HL-60 (cell line): Measurements from ENCODE around the gene GSN.

Source experiments
- DNase-seq, 2 experiments: peaks; one replicate each; pipeline ENCODE4 v3.0.0-alpha.2; 2010 to 2020; ENCODE audit warnings: low read depth in 1 of 2, low spot score in 1 of 2
- H3K27ac ChIP-seq: fragments of 250-450 bp; sonication (Bioruptor Pico); replicated peaks from 2 replicates; pipeline ENCODE4 v1.5.1; 2020; ENCODE audit warnings: mild to moderate bottlenecking, moderate library complexity
- H3K27me3 ChIP-seq: fragments of 250-450 bp; sonication (Bioruptor Pico); 2 replicates; pipeline ENCODE4 v1.5.1; 2021; ENCODE audit warnings: mild to moderate bottlenecking, moderate library complexity; ENCODE audit not compliant: insufficient read depth, poor library complexity, severe bottlenecking
- H3K4me3 ChIP-seq: replicated peaks from 2 replicates; pipeline ENCODE4 v1.5.1; 2011; ENCODE audit warnings: mild to moderate bottlenecking, control low read depth, low read length; ENCODE audit not compliant: insufficient read depth
- GABPA ChIP-seq: IDR thresholded peaks from 2 replicates; pipeline ENCODE4 v1.6.1; 2012; ENCODE audit warnings: low read depth
- POLR2AphosphoS5 ChIP-seq: IDR thresholded peaks from 2 replicates; pipeline ENCODE4 v1.6.1; 2012; ENCODE audit warnings: low read depth
- SPI1 ChIP-seq: IDR thresholded peaks from 2 replicates; pipeline ENCODE4 v1.6.1; 2012; ENCODE audit warnings: low read depth, mild to moderate bottlenecking, borderline replicate concordance
- TF ChIP-seq, protein P1 (sequence below): IDR thresholded peaks from 2 replicates; pipeline ENCODE4 v1.6.1; 2012; ENCODE audit warnings: low read depth; ENCODE audit not compliant: insufficient replicate concordance
- TF ChIP-seq, protein P2 (sequence below): IDR thresholded peaks from one replicate; pipeline ENCODE4 v1.5.1; 2011; ENCODE audit warnings: low read length, control low read depth, inconsistent platforms; ENCODE audit not compliant: insufficient read depth

GSN gene

GRCh38 chr9:121339437-121339836 is 71.5 kb downstream of the GSN start:
- TF ChIP-seq GABPA (no peak), POLR2AphosphoS5 (no peak), SPI1 (0 out of 2 replicates have a peak, but pooled peaks have one; percentile 1)
- TF ChIP-seq, protein P1, sequence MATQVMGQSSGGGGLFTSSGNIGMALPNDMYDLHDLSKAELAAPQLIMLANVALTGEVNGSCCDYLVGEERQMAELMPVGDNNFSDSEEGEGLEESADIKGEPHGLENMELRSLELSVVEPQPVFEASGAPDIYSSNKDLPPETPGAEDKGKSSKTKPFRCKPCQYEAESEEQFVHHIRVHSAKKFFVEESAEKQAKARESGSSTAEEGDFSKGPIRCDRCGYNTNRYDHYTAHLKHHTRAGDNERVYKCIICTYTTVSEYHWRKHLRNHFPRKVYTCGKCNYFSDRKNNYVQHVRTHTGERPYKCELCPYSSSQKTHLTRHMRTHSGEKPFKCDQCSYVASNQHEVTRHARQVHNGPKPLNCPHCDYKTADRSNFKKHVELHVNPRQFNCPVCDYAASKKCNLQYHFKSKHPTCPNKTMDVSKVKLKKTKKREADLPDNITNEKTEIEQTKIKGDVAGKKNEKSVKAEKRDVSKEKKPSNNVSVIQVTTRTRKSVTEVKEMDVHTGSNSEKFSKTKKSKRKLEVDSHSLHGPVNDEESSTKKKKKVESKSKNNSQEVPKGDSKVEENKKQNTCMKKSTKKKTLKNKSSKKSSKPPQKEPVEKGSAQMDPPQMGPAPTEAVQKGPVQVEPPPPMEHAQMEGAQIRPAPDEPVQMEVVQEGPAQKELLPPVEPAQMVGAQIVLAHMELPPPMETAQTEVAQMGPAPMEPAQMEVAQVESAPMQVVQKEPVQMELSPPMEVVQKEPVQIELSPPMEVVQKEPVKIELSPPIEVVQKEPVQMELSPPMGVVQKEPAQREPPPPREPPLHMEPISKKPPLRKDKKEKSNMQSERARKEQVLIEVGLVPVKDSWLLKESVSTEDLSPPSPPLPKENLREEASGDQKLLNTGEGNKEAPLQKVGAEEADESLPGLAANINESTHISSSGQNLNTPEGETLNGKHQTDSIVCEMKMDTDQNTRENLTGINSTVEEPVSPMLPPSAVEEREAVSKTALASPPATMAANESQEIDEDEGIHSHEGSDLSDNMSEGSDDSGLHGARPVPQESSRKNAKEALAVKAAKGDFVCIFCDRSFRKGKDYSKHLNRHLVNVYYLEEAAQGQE: no peak
- DNase-seq: no peak
- H3K27me3 ChIP-seq: no peaks in the 10 kb centered on the region
- H3K4me3 ChIP-seq: no peak overlapping the region
- no peak overlapping the region for H3K27ac ChIP-seq

- DNase-seq: no peak
- no peak for TF ChIP-seq GABPA
- TF ChIP-seq, protein P1: no peak
- Histone ChIP-seq H3K27me3 (no peaks in the 10 kb centered on the region), H3K4me3 (no peak overlapping the region), H3K27ac (no peak overlapping the region)
These were observed 72.9 kb downstream of the GSN start for GRCh38 chr9:121340676-121341392.

- H3K4me3 ChIP-seq: no peak overlapping the region
- no peak overlapping the region for H3K27ac ChIP-seq
- TF ChIP-seq, protein P2, sequence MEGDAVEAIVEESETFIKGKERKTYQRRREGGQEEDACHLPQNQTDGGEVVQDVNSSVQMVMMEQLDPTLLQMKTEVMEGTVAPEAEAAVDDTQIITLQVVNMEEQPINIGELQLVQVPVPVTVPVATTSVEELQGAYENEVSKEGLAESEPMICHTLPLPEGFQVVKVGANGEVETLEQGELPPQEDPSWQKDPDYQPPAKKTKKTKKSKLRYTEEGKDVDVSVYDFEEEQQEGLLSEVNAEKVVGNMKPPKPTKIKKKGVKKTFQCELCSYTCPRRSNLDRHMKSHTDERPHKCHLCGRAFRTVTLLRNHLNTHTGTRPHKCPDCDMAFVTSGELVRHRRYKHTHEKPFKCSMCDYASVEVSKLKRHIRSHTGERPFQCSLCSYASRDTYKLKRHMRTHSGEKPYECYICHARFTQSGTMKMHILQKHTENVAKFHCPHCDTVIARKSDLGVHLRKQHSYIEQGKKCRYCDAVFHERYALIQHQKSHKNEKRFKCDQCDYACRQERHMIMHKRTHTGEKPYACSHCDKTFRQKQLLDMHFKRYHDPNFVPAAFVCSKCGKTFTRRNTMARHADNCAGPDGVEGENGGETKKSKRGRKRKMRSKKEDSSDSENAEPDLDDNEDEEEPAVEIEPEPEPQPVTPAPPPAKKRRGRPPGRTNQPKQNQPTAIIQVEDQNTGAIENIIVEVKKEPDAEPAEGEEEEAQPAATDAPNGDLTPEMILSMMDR: no peak
- TF ChIP-seq SPI1 (no peak), POLR2AphosphoS5 (no peak), GABPA (no peak)
- TF ChIP-seq, protein P1: no peak
- H3K27me3 ChIP-seq: no peaks in the 10 kb centered on the region
- DNase-seq: no peak
These were observed 76.2 kb downstream of the GSN start for GRCh38 chr9:121344184-121344583.

DNA sequence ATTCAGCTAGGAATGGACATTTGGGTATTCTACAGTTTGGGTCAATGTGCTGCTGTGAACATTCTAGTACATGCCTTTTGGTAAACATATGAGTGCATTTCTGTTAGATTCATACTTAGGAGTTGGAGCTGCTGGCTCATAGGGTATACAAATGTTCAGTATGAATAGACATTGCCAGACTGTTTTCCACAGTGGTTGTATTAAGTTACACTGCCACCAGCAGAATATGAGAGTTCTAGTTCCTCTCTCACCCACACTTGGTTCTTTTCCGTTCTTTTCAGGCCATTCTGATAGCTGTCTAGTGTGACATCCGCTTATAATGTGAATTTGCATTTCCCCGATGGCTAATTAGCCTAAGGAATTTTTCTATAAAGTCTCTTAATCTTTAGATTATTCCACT is 77.1 kb downstream of the GSN start:
- no peaks in the 10 kb centered on the region for H3K27me3 ChIP-seq
- TF ChIP-seq, protein P2: no peak
- TF ChIP-seq, protein P1: no peak
- TF ChIP-seq GABPA: no peak
- no peak for TF ChIP-seq POLR2AphosphoS5
- no peak for TF ChIP-seq SPI1
- DNase-seq: no peak
- H3K27ac ChIP-seq: no peak overlapping the region
- H3K4me3 ChIP-seq: no peak overlapping the region
